Motor neuron (in vitro differentiated cells): ENCODE data around the gene STK31. TPM values are rescaled to one million over a fixed set of nuclear protein-coding genes. Genes with fewer than 3 reads are reported as not detected.
"Not testable (repeated sequence)": the region's sequence is repeated elsewhere in the genome, so short reads cannot be mapped to it uniquely, and the experiment has no call there.

Experiments used
- ATAC-seq, 8 experiments: fragments of 200-7000 bp; cut with Tn5 transposase; replicated peaks in 6 of 8; 2 replicates each; pipeline ENCODE4 v1.8.0; 2021; ENCODE audit warnings: mild to moderate bottlenecking in 8 of 8, moderate library complexity in 8 of 8
- H3K27ac ChIP-seq, 2 donors: fragments of 250-450 bp; sonication (Bioruptor Pico); 2 replicates each; pipeline ENCODE4 v1.9.0; 2021; ENCODE audit warnings: antibody characterized with exemption in 2 of 2, mild to moderate bottlenecking in 2 of 2, moderate library complexity in 1 of 2
- H3K4me1 ChIP-seq, 2 donors: fragments of 250-450 bp; sonication (Bioruptor Pico); replicated peaks in 1 of 2; 2 replicates each; pipeline ENCODE4 v1.6.1; 2021; ENCODE audit warnings: antibody characterized with exemption in 2 of 2, mild to moderate bottlenecking in 2 of 2, moderate library complexity in 1 of 2
- H3K4me3 ChIP-seq, 5 donors: fragments of 250-450 bp; sonication (Bioruptor Pico); 2 replicates each; pipeline ENCODE4 v1.9.0; 2021; ENCODE audit warnings: antibody characterized with exemption in 5 of 5, mild to moderate bottlenecking in 5 of 5, moderate library complexity in 4 of 5
- WGBS, 10 experiments: fragments of 450-650 bp; shearing (Covaris generic); methylation state at CpG; one replicate each; pipeline ENCODE4 v1.0.0; 2022; 5-methylcytosine and 5-hydroxymethylcytosine counted together
- in situ Hi-C, 9 experiments: fragments of 400-800 bp; cut with MboI; loops; one replicate each; pipeline ENCODE4 v1.15.0; 2021; ENCODE audit warnings: low sequenced_read_pairs in 9 of 9, low pct_unique_long_range_greater_than_20kb in 2 of 9; ENCODE audit not compliant: unreplicated experiment in 9 of 9
- total RNA-seq, 8 experiments: library from RNA; unstranded; fragments of 300-600 nt; gene quantifications; 2 replicates each; pipeline versions ENCODE4 v1.2.3 to v1.2.4, GENCODE V29; 2022

The STK31 gene
- total RNA-seq, 8 experiments from 2014 or later: 0.20 to 5.6 (median 0.71) TPM

- H3K4me3 ChIP-seq: no peak overlapping the region
- H3K4me1 ChIP-seq: no peaks in the 10 kb centered on the region
- ATAC-seq: no peak
- WGBS, 10 experiments: 80 to 100% (median 100%) methylated on average over 1 of the region's 1 CpG; no CpG with 5 or more reads in 2 of the 10 experiments
- no peak overlapping the region for H3K27ac ChIP-seq
- in situ Hi-C loops: loop anchor here in 3 of 9 experiments (25.0 kb wide), 2 partner anchors 155 to 455 kb away; no protein-coding TSS in a partner anchor
Observed at GRCh38 chr7:23717788-23718187, 7.8 kb downstream of the STK31 start.

GRCh38 chr7:23721456-23721855, 11.4 kb downstream of the STK31 start:
- peak in 3 of 8 experiments; percentile 93 to 98 (median 97) for ATAC-seq
- in situ Hi-C loops: loop anchor here in 4 of 9 experiments (10.0 to 25.0 kb wide), 3 partner anchors 159 to 459 kb away; no protein-coding TSS in a partner anchor
- WGBS, 10 experiments: 22 to 100% (median 86%) methylated on average over 1 to 4 of the region's 4 CpGs; no CpG with 5 or more reads in 1 of the 10 experiments
- H3K27ac ChIP-seq: no peak overlapping the region
- H3K4me3 ChIP-seq: no peak overlapping the region
- no peaks in the 10 kb centered on the region for H3K4me1 ChIP-seq

- not testable (repeated sequence) for H3K4me1 ChIP-seq, H3K27ac ChIP-seq, H3K4me3 ChIP-seq, ATAC-seq
- 63 to 100% (median 89%) methylated on average over 2 to 6 of the region's 21 CpGs; no CpG with 5 or more reads in 4 of the 10 experiments for WGBS, 10 experiments
- in situ Hi-C loops: loop anchor here in 4 of 9 experiments (10.0 to 25.0 kb wide), 3 partner anchors 160 to 460 kb away; no protein-coding TSS in a partner anchor
Observed at GRCh38 chr7:23722587-23723216, 12.7 kb downstream of the STK31 start.

GRCh38 chr7:23724113-23724512, 14.1 kb downstream of the STK31 start:
- ATAC-seq, H3K27ac ChIP-seq, H3K4me3 ChIP-seq, H3K4me1 ChIP-seq: not testable (repeated sequence)
- in situ Hi-C loops: loop anchor here in 4 of 9 experiments (10.0 to 25.0 kb wide), 3 partner anchors 162 to 462 kb away; no protein-coding TSS in a partner anchor
- WGBS, 10 experiments: 29 to 100% (median 80%) methylated on average over 1 to 4 of the region's 4 CpGs; no CpG with 5 or more reads in 1 of the 10 experiments

- Histone ChIP-seq H3K4me1 (no peaks in the 10 kb centered on the region), H3K27ac (no peak overlapping the region), H3K4me3 (no peak overlapping the region)
- no peak for ATAC-seq
- in situ Hi-C loops: no loop called here
Observed at GRCh38 chr7:23742051-23742450, 32.0 kb downstream of the STK31 start.

GRCh38 chr7:23743226-23743625, 33.2 kb downstream of the STK31 start:
- Histone ChIP-seq H3K4me3 (no peak overlapping the region), H3K4me1 (no peaks in the 10 kb centered on the region), H3K27ac (no peak overlapping the region)
- in situ Hi-C loops: no loop called here
- ATAC-seq: no peak
- WGBS, 10 experiments: 0 to 95% (median 76%) methylated on average over 1 to 4 of the region's 4 CpGs; no CpG with 5 or more reads in 1 of the 10 experiments

GRCh38 chr7:23746629-23747028, 36.6 kb downstream of the STK31 start:
- Histone ChIP-seq H3K27ac (no peak overlapping the region), H3K4me1 (no peaks in the 10 kb centered on the region), H3K4me3 (no peak overlapping the region)
- in situ Hi-C loops: no loop called here
- no peak for ATAC-seq
- 0 to 86% (median 57%) methylated on average over 1 of the region's 1 CpG; no CpG with 5 or more reads in 1 of the 10 experiments for WGBS, 10 experiments

GRCh38 chr7:23751852-23752251, 41.8 kb downstream of the STK31 start:
- Histone ChIP-seq H3K27ac (no peak overlapping the region), H3K4me3 (no peak overlapping the region), H3K4me1 (no peaks in the 10 kb centered on the region)
- ATAC-seq: no peak
- in situ Hi-C loops: no loop called here
- 0 to 70% (median 17%) methylated on average over 1 of the region's 1 CpG; no CpG with 5 or more reads in 4 of the 10 experiments for WGBS, 10 experiments

- ATAC-seq, in situ Hi-C loops, H3K27ac ChIP-seq, H3K4me3 ChIP-seq, H3K4me1 ChIP-seq: not testable (repeated sequence)
- 63 to 100% (median 84%) methylated on average over 1 to 3 of the region's 3 CpGs for WGBS, 10 experiments
Observed at GRCh38 chr7:23758839-23759238, 48.8 kb downstream of the STK31 start.

- in situ Hi-C loops: no loop called here
- no peak overlapping the region for H3K27ac ChIP-seq
- no peaks in the 10 kb centered on the region for H3K4me1 ChIP-seq
- H3K4me3 ChIP-seq: no peak overlapping the region
- peak in 4 of 8 experiments; percentile 37 to 90 (median 80) for ATAC-seq
Observed at GRCh38 chr7:23759671-23760391, 49.8 kb downstream of the STK31 start.

- WGBS, 10 experiments: 12 to 100% (median 69%) methylated on average over 1 to 3 of the region's 3 CpGs
- no peak for ATAC-seq
- Histone ChIP-seq H3K4me1 (no peaks in the 10 kb centered on the region), H3K4me3 (no peak overlapping the region), H3K27ac (no peak overlapping the region)
- in situ Hi-C loops: no loop called here
Observed at GRCh38 chr7:23765943-23766342, 55.9 kb downstream of the STK31 start.

- Histone ChIP-seq H3K27ac (no peak overlapping the region), H3K4me1 (no peaks in the 10 kb centered on the region), H3K4me3 (no peak overlapping the region)
- ATAC-seq: no peak
- in situ Hi-C loops: no loop called here
Observed at GRCh38 chr7:23767514-23767913, 57.5 kb downstream of the STK31 start.

GRCh38 chr7:23768022-23768421, 58.0 kb downstream of the STK31 start:
- in situ Hi-C loops: no loop called here
- Histone ChIP-seq H3K4me3 (no peak overlapping the region), H3K27ac (no peak overlapping the region), H3K4me1 (no peaks in the 10 kb centered on the region)
- 10 to 100% (median 66%) methylated on average over 1 to 3 of the region's 3 CpGs; no CpG with 5 or more reads in 1 of the 10 experiments for WGBS, 10 experiments
- no peak for ATAC-seq
